Left ventricle myocardium inferior (tissue), 1 donor: ENCODE measurements around the gene DRD2. TPM values are rescaled to one million over a fixed set of nuclear protein-coding genes. Genes with fewer than 3 reads are reported as not detected.
A peak's percentile ranks its signal among the peaks of the same experiment; 100 is the strongest.

Source experiments
- DNase-seq: peaks from one replicate; pipeline ENCODE4 v3.0.0-alpha.2; 2020
- H3K27ac ChIP-seq: fragments of 200-600 bp; replicated peaks from 2 replicates; pipeline ENCODE4 v1.8.0; 2021
- H3K27me3 ChIP-seq: fragments of 200-600 bp; 2 replicates; pipeline ENCODE4 v1.8.0; 2021; ENCODE audit warnings: low read depth
- H3K36me3 ChIP-seq: fragments of 200-600 bp; 2 replicates; pipeline ENCODE4 v1.8.0; 2021
- H3K4me1 ChIP-seq: fragments of 200-600 bp; 2 replicates; pipeline ENCODE4 v1.8.0; 2021
- H3K4me3 ChIP-seq: fragments of 200-600 bp; 2 replicates; pipeline ENCODE4 v1.8.0; 2021; ENCODE audit warnings: mild to moderate bottlenecking, moderate library complexity
- H3K9me3 ChIP-seq: fragments of 200-600 bp; replicated peaks from 2 replicates; pipeline ENCODE4 v1.8.0; 2021
- intact Hi-C: fragments of 100-400 bp; cut with micrococcal nuclease; formaldehyde crosslinking; loops from one replicate; pipeline ENCODE4 v1.11.0; 2022
- total RNA-seq: library from RNA; stranded (reverse); fragmentation: NEBNext Ultra II Directional; extraction: Animal tissue kit (Norgen Biotek cat#: 25700); gene quantifications from one replicate; pipeline ENCODE4 v1.2.1, GENCODE V29; 2021
- TF ChIP-seq, protein P1 (sequence below): fragments of 200-600 bp; IDR thresholded peaks from 2 replicates; pipeline ENCODE4 v1.8.0; 2021; ENCODE audit warnings: antibody characterized with exemption, mild to moderate bottlenecking, borderline replicate concordance
- donor health status: DM: no; HTN: yes; CAD: no; lungs with severe emphysema.

The DRD2 gene
- total RNA-seq, 1 donor from 2014 or later = not detected

GRCh38 chr11:113393501-113393985 lies 81.7 kb downstream of the DRD2 start:
- DNase-seq = no peak
- Histone ChIP-seq H3K27ac (no peak overlapping the region), H3K9me3 (no peaks in the 10 kb centered on the region), H3K27me3 (peaks cover 27% of the 10 kb centered on the region), H3K4me1 (no peaks in the 10 kb centered on the region), H3K36me3 (no peaks in the 10 kb centered on the region), H3K4me3 (no peak overlapping the region)
- TF ChIP-seq, protein P1, sequence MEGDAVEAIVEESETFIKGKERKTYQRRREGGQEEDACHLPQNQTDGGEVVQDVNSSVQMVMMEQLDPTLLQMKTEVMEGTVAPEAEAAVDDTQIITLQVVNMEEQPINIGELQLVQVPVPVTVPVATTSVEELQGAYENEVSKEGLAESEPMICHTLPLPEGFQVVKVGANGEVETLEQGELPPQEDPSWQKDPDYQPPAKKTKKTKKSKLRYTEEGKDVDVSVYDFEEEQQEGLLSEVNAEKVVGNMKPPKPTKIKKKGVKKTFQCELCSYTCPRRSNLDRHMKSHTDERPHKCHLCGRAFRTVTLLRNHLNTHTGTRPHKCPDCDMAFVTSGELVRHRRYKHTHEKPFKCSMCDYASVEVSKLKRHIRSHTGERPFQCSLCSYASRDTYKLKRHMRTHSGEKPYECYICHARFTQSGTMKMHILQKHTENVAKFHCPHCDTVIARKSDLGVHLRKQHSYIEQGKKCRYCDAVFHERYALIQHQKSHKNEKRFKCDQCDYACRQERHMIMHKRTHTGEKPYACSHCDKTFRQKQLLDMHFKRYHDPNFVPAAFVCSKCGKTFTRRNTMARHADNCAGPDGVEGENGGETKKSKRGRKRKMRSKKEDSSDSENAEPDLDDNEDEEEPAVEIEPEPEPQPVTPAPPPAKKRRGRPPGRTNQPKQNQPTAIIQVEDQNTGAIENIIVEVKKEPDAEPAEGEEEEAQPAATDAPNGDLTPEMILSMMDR = no peak
- intact Hi-C loops = no loop called here

DNA sequence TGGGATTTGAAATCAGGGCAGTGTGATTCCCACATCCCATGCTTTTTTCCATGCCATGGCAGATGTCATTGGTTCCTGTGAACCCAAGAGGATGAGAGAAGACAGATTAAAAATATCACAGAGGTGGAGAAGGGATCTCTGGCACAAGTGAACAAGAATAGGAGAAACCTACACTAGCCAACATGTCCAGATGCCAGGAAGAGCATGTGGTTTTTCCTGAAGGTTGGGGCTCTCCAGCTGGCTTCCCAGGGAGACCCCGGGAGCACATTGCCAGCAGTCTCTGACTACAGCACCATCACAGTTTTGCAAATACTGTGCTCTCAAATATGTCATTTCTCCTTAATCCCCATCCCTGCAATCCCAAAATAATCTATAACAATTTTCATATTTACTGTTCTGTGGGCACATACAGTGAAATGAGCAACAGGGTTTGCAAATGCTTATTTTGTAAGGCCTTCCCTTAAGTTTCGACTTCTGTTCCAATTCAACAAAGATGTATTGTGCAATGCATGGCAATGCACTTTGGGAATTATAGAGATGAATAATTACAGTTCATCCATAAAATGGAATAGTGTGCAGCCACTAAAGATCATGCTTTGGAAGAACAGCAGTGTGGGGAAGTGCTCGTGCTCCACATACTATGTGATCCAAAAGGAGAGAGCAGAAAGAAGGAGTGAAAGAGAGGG lies 82.8 kb downstream of the DRD2 start:
- TF ChIP-seq, protein P1 = no peak
- no peak overlapping the region for H3K4me3 ChIP-seq
- no peak overlapping the region for H3K27ac ChIP-seq
- no peaks in the 10 kb centered on the region for H3K9me3 ChIP-seq
- no peaks in the 10 kb centered on the region for H3K36me3 ChIP-seq
- peaks cover 39% of the 10 kb centered on the region for H3K27me3 ChIP-seq
- H3K4me1 ChIP-seq = no peaks in the 10 kb centered on the region
- intact Hi-C loops = no loop called here
- no peak for DNase-seq

GRCh38 chr11:113389272-113389671 lies 85.9 kb downstream of the DRD2 start:
- no peaks in the 10 kb centered on the region for H3K4me1 ChIP-seq
- TF ChIP-seq, protein P1 = no peak
- no peak overlapping the region for H3K4me3 ChIP-seq
- no peaks in the 10 kb centered on the region for H3K36me3 ChIP-seq
- no peaks in the 10 kb centered on the region for H3K9me3 ChIP-seq
- no peak overlapping the region for H3K27ac ChIP-seq
- no peak for DNase-seq
- intact Hi-C loops = no loop called here
- peaks cover 50% of the 10 kb centered on the region for H3K27me3 ChIP-seq

- peaks cover 50% of the 10 kb centered on the region for H3K27me3 ChIP-seq
- intact Hi-C loops = no loop called here
- peak within 1 kb of the TSS; percentile 21 for H3K4me3 ChIP-seq
- TF ChIP-seq, protein P1 = peak; percentile 25
- no peaks in the 10 kb centered on the region for H3K9me3 ChIP-seq
- H3K4me1 ChIP-seq = peaks cover 4% of the 10 kb centered on the region
- H3K36me3 ChIP-seq = no peaks in the 10 kb centered on the region
- DNase-seq = no peak
- H3K27ac ChIP-seq = no peak within 1 kb of the TSS
Observed at GRCh38 chr11:113387605-113388211, 87.5 kb downstream of the DRD2 start, which contains the start of gene ANKK1. Gene ANKK1 (plus strand): TSS chr11:113387779. CDS start chr11:113387885, 106 bp downstream.

- H3K9me3 ChIP-seq = no peaks in the 10 kb centered on the region
- H3K27me3 ChIP-seq = peaks cover 50% of the 10 kb centered on the region
- TF ChIP-seq, protein P1 = no peak
- intact Hi-C loops = no loop called here
- peaks cover 4% of the 10 kb centered on the region for H3K4me1 ChIP-seq
- H3K4me3 ChIP-seq = no peak overlapping the region
- no peaks in the 10 kb centered on the region for H3K36me3 ChIP-seq
- H3K27ac ChIP-seq = no peak overlapping the region
- DNase-seq = no peak
Observed at GRCh38 chr11:113386866-113387265, 88.3 kb downstream of the DRD2 start.
